HG02973 (cell line): ENCODE results near the gene IGFBP2.

Experiments used
- ATAC-seq: cut with Tn5 transposase; IDR thresholded peaks from one replicate; pipeline ENCODE4 v1.9.1; 2021; ENCODE audit warnings: moderate library complexity; ENCODE audit not compliant: unreplicated experiment

The IGFBP2 gene

DNA sequence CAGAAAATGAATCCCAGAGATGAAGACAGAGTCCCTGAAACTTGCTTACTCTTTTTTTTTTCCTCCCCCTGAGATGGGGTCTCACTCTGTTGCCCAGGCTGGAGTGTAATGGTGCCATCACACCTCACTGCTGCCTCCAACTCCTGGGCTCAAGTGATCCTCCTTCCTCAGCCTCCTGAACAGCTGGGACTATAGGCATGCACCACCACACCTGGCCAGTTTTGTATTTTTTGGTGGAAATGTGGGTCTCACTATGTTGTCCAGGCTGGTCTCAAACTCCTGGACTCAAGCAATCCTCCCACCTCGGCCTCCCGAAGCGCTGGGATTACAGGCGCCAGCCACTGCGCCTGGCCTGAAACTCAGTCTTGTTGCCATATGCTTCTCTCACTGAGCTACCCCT lies 27.8 kb downstream of the IGFBP2 start:
- no peak for ATAC-seq

DNA sequence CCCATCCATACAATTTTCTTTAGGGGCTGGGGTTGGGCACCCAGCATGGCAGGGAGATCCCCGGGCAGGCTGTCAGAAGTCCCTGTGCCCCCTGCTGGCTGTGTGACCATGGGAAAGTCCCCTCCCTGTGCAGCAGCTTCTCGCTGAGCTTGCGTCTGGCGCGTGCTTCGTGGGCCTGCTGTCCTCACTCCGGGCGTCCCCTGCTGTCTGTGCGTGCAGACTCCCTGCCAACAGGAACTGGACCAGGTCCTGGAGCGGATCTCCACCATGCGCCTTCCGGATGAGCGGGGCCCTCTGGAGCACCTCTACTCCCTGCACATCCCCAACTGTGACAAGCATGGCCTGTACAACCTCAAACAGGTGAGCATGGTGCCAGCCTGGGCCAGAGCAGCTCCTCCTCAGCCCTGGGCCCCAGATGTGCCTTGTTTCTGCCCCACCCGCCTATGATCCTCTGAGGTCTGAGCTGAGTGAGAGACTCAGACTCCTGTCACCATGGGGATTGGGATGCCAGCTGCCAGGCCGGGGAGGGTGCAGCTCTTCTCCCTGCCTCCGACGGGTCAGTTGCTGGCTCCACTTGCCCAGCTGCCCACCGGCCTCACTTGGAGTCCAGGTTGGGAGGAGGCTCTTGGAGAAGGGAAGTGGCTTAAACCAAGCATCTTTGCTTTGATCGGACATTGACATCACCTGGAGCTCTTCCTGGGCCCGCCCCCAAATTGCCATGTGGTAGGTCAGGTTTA lies 28.6 kb downstream of the IGFBP2 start:
- ATAC-seq, result no peak

DNA sequence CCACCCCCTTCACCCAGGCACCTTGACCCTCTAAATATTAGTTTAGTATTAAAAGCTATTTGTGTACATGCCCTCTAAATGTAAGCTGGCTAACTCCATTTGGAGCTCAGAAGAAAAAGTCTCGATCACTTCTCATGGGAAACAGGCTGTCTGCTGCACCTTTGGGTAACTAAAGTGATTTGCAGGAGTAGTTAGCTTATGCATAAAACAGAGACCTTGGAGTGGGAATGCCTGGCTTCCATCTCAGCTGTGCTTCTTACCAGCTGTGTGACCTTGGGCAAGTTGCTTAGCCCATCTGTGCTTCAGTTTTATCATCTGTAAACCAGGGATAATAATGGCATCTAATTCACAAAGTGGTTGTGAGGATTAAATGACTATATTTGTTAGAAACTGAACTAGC lies 29.9 kb downstream of the IGFBP2 start:
- no peak for ATAC-seq

DNA sequence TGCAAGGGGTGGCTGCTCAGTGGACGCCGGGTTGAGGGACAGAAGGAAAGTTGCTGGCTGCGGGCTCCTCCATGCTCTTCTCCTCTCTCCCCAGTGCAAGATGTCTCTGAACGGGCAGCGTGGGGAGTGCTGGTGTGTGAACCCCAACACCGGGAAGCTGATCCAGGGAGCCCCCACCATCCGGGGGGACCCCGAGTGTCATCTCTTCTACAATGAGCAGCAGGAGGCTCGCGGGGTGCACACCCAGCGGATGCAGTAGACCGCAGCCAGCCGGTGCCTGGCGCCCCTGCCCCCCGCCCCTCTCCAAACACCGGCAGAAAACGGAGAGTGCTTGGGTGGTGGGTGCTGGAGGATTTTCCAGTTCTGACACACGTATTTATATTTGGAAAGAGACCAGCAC lies 30.6 kb downstream of the IGFBP2 start:
- ATAC-seq, result no peak

DNA sequence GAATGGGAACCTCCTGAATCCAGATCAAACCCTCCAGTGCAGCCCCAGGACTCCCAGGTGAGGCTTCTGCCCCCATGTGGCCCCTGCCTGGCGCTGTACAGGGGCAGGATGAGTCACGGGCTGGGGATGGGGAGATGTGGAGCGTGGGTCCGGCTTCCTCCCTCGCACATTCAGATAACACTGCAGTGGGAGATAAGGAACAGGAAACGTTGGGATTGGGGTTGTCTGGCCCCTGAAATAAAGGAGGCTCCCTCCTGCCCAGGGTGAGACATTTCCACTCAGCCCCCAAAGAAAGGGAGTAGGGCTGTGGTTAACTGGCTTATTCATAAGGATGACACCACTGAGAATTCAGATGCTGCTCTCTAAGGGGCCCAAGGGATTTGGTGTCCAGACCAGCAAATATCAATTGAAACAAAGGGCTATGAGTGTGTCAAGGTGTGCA lies 31.4 kb downstream of the IGFBP2 start:
- no peak for ATAC-seq

DNA sequence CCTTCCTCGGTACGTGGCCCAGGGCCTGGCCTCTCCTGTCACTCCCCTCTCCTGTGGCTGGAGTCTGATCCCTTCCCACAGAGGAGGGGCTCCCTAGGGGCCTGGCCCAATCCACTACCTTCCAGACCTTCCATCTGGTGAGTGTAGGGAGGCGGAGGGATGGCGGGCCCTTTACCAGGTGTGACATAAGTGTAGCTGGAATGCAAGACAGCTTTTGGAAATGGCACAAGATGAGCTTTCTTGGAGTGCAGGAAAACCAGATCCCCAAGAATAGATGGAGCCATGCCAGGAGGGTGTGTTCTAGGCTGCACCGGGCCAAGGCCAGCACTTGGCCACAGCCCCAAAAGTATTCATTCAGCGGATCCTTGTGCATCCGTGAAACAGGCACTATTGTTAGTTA lies 32.0 kb downstream of the IGFBP2 start:
- ATAC-seq, result no peak

DNA sequence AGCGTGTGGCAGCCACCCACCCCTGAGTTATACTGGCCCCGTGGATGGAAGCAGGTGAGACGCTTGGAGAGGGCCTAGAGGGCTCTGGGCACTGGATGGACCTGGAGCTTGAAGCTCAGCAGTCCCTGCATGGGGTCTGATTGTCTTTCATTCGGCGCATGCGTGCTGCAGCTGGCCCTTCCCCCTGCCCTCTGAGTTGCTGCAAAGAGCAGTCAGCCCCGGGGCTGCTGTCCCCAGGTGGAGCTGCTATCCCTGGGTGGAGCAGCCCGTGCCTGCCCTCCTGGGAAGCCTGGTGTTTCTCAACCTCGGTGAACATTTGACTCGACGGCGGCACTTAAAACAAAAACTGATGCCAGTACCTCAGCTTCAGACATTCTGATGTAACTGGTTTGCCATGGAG lies 32.5 kb downstream of the IGFBP2 start:
- no peak for ATAC-seq

DNA sequence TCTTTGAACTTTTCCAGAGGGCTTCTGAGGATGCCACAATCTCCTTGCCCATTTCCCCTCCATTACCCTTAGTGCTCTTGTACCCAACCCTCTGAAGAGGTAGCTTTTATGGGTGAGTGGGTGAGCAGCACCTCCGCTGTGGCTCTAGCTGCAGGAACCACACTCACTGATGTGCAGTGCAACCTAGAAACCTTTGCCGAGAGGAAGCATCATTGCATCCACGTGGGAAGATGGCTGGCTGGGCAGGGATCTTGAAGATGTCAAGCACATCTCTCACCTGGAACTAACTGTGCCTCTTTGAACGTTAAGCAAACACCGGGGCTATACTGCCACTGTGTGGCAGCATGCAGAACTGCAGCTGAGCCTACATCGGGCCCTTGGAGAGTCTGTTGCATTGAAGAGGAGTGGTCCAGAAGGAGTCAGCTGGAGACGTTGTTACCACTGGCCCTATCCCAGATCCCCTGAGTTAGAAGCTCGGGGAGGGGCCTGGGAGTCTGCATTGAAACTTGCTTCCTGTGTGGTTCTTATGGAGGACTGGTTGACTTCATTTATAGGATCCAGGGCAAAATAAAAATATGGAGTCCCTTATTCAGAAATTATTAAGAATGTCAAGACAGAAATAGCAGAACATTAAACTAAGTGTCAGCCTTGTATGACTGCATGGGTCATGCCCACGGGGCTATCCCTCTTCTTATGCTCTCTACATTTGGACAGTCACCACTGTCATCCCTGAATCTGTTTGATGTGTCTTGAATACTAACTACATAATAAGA lies 33.4 kb downstream of the IGFBP2 start:
- peak; percentile 65 for ATAC-seq

DNA sequence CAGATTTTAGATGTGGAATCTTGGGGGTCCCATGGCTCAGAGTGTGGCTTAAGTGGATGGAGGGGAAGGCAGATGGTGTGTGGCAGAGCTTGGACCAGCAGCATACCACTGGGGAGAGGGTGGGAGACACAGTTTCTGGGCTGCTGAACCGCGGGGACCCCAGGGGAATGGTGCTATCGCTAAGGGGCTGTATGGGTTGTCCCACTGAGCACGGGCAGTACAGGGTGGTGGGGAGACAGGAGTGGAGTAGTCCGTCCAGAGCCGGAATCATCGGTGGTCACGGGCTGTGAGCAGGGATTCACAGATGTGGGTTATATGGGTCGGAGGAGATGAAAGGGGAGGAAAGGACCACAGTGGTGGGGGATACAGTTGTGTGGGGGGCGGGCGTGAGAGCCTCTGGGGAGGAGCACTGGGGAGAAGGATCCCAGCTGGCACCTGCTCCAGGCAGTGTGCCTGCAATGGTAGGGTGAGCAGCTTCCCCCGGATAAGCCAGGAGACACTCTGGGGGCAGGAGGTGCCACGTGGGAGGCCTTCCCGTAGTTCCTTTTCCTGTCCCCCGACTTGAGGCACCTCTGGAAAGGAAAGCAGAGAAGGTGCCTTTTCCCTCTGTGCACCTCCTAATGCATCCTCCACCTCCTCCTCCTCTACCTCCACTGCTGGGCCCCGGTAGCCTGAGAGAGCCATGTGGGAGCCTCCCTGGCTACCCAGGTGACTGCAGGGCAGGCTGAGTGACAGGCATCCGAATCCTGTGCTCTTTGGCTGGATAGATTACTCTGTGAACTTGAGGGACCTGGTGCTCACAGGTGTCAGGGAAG lies 37.3 kb downstream of the IGFBP2 start:
- no peak for ATAC-seq

DNA sequence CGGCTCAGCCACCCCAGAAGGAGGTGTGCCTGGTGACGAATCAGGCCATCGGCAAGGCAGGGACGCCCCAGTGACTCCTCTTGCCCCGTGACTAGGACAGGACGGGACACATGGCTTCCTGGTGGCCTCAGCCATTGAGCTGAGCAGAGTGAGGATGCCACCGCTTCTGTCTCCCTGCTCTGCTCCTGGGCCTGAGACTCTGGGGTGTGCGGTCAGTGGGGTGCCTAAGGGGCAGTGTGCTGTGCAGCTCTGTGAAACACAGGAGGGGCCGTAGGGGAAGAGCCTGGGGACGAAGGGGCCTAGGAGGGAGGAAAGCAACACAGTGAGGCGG lies 37.8 kb downstream of the IGFBP2 start:
- no peak for ATAC-seq

DNA sequence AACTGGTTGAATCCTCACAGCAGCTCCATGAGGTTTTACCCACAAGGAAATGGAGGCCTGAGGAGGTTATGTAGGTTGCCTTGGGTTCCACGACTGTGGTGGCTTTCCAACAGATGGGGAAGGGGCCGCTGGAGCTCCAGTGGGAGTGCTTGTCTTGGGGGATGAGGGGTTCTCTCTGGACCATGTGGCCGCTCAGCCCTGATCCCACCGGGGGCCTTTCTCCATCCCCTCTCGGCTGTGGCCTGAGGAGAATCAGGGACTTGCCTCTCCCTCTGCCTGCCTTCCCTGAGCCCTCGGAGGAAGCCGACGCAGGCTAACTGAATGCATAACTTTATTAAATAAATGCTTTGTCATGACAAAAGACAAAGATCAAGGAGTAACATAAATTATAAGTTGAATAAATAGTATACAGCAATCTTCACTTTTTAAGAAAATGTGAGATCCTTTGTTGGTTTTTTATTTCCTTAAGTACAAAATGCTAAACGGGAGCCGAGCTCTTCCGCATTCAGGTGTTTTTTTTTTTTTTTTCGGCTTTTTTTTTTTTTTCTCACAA lies 38.6 kb downstream of the IGFBP2 start:
- no peak for ATAC-seq

DNA sequence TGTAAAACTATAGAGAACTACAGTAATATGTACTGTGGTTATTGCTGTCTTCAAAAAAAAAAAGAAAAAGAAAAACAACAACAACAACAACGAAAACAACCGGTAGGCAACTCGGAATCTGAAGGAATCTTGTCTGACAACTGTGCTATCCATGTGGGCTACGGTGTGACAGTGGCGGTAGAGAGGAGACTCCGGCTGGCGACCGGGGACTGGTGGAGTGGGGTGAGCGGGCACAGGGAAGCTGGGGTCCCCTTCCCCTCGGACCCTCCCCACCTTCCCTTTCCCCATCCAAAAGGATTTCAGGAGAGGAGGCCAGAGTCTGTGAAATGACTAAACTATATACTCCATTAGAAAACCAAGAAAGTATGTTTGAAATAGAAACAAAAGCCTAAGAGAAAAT lies 39.2 kb downstream of the IGFBP2 start:
- no peak for ATAC-seq

DNA sequence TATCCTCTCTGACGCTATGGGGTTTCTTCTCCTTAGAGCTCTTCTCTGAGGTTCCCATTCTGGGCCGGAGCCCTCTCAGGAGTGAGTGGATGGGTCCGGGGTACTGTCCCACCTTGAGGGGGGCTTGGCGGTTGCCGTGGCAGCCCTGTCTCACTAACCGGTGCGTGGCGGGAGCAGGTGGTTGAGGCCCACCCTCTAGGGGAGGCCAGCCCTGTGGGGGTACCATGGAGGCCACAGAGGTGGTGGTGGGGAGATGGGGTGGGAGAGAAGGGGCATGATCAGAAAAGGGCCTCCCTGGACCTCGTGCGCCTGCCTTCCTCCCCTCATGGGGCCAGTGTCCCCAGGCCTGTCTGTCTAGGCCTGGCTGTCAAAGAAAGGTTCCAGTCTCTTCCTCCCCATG lies 39.8 kb downstream of the IGFBP2 start:
- no peak for ATAC-seq

DNA sequence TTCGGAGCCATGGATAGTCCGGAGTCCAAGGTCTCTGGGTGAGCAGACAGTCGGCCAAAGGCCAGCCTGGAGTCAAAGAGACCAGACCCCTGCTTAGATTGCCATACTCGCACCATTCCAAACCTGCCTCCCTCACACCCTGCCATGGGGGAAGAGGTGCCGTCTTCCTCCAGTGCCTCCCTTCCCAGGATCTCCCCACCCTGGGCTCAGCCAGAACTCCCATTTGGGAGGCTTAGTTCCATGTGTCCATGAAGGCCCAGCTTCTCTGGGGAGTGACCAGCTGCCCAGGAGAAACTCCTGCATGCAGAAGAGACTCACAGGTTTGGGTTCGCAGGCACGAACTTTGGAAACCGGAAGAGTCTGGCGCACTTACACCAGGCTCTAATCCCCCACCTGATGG lies 40.4 kb downstream of the IGFBP2 start:
- no peak for ATAC-seq

DNA sequence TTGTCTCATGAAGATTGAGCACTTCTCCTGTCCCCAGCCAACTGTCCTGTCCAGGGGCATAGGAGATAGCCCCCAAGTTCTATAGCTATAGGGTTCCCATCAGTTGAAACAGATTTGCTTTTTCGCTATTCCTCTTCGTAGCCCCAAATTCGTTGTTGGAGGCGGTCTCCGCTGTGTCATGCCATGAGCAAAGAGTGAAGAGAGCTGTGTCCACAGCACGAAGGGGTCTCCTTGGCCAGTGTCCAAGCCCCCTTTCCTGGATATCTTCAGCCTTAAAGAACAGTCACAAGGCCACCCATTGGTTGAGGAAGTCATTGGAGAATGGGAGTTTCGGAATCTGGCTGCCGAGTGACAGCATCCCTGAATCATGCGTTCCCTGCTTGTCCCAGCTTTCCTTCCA lies 41.2 kb downstream of the IGFBP2 start:
- ATAC-seq, result no peak

DNA sequence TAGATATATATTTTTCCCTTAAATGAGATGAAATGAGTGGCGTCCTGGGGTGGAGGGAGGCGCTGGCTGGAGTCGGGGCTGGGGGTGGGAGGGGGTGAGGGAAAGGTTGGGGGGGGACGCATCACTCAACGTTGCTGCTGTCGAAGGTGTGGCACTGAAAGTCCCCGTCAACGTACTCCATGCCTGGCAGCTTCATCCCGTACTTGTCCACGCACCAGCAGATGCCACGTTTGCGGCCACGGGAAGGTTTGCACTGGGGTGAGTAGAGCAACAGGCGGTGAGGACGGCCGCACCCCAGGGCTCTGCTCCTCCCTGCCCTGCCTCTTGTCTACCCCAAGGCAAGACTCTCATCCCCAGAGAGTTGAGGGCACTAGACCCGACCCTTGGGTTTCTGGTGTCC lies 43.4 kb downstream of the IGFBP2 start:
- no peak for ATAC-seq

DNA sequence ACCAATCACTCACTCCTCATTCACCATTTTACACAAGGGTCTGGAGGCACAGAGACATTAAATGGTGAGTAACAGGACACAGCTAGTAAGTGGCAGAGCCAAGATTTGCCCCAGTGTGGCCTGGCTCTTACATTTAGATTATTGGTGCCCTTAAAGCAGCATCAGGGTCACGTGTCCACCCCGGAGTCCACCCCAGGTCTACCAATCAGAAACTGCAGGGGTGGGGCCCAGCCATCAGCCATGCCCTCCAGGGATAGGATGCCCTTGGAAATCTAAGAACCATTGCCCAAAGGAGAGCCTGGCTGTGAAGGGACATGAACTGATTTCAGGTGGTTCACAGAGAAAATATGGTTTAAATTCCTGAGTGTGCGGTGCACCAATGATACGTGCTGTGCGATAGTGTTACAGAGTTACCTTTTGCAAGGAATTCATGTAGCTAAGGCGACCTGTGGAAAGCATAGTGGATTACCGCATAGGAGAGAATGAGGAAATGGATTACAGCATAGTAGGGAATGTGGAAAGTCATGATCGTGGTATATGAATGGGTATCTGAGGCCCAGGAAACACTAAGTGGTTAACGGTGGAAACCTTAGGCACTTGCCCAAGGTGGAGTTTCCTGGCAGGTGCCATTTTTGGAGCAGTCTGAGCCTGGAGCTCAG lies 44.3 kb downstream of the IGFBP2 start:
- ATAC-seq, result no peak

DNA sequence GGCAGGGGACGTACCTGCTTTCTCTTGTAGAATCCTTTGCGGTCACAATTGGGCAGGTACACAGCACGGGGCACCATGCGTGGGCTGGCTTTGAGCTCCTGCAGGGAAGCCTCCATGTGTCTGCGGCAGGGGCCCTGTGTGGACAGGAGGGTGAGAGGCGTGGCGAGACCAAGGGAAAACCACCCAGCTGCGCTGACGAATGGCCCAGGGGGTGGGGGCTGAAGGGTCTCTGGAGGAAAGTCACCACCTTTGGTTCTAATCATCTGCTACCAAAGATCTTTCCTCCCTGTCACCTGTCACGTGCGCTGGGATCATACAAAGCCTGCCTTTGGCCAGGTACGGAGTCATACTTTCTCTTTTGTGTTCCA lies 44.9 kb downstream of the IGFBP2 start:
- ATAC-seq, result no peak

DNA sequence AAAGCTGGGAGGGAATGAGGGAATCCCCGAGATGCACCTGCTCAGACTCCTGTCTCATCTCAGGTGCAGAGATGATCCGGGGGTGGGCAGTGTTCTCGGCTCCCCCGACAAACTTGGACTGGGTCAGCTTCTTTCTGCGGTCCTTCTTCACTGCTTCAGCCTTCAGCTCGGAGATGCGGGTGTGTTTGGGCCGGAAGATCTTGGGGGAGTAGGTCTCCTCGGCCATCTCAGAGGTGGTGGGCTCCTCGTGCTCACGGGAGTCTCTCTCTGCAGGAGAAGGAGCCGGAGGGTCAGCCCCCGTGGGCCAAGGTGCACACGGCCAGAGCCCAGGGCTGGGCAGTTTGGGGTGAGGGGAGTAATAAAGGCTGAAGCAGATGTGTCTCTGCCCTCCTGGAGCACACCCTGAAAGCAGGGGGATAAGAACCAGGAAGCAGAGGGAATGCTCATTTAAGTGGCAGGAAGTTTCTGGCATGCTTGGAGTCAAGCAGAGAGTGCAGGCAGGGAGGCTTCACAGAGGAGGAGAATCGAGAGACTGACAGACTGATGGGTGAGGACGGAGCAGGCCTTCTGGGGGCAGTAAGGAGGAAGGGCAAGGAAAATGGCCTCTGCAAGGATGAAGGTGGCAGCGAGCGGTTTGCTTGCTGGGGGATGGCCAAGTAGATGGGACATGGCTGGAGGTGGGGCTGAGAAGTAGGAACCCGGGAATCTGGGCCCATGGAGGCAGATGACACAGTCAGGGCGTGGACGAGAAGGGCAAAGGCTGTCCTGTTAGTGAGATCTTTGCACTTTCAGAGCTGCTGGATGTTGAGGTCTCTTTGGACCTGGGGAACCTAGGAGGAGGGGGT lies 45.8 kb downstream of the IGFBP2 start:
- ATAC-seq, result no peak

DNA sequence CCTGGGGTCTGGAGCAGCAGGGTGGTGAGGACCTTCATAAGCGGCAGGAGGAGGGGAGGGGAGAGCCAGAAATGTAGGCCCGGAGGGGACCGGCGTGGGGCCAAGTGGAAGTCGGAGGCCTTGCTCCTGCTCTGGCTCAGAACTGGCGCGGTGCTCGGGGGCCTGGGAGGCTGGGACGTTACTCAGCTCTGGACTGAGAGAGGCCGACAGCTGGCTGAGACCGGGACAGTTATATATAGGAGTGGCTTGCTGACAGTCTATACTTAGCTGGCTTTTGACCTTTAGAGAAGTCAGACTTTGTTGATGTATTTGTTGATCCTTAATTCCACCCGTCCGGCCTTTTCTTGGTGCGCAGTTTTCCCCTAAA lies 46.4 kb downstream of the IGFBP2 start:
- no peak for ATAC-seq
